ENCODE data around the gene POC1A. TPM values are rescaled to one million over a fixed set of nuclear protein-coding genes. Genes with fewer than 3 reads are reported as not detected.

The POC1A gene
- total RNA-seq, 1 experiment from 2014 or later = 29.0 TPM

DNA sequence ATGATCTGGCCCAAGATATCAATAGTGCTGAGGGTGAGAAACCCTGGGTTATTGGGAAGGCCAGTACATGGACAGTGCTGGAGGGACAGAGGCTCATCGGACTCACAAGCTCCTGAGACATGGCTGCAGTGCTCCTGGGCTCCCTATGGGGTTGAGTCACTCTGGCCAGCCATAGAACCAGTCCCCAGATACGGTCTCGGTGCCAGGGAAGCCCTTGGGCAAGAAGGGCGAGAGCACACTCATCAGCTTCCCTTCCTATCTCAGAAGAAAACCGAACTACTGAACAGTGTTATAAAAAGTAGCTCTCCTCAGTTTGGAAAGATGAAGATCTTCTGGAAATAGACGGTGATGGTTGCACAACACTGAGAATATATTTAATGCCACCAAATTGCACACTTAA lies 34.4 kb downstream of the POC1A start:
- H3K14ac ChIP-seq (ENCODE audit: insufficient read depth, low read length) = no peak overlapping the region
- Mint-ChIP-seq H3K9me3 (no peaks in the 10 kb centered on the region), H3K36me3 (ENCODE audit: insufficient read depth in 1 of 3, low read depth in 3 of 3) (peaks cover 12 to 65% (median 50%) of the 10 kb centered on the region in 3 experiments; a peak in 6 of 7 replicates), H3K27me3 (ENCODE audit: low read depth) (no peaks in the 10 kb centered on the region), H3K4me1 (no peaks in the 10 kb centered on the region), H3K4me3 (no peak overlapping the region), H3K27ac (no peak overlapping the region)
- no peaks in the 10 kb centered on the region for H3K79me1 ChIP-seq (ENCODE audit: insufficient read depth, low read depth, low read length, poor library complexity, severe bottlenecking)
- H3K9ac ChIP-seq (ENCODE audit: extremely low read depth, insufficient read length, low read length) = no peak overlapping the region
- DNase-seq = no peak
- H3K27me3 ChIP-seq (ENCODE audit: insufficient read depth, low read length) = no peaks in the 10 kb centered on the region
- no peak overlapping the region for H3T11ph ChIP-seq (ENCODE audit: low read length)
- H4K8ac ChIP-seq (replicated peaks; ENCODE audit: insufficient read length, low read depth, low read length) = no peak overlapping the region
- no peak overlapping the region for H2BK120ac ChIP-seq (ENCODE audit: low read depth, low read length, poor library complexity, severe bottlenecking)
- H2BK12ac ChIP-seq (ENCODE audit: insufficient read length, low read depth, low read length) = no peak overlapping the region
- no peak overlapping the region for H2BK5ac ChIP-seq (ENCODE audit: insufficient read length, low read length)
- H2BK20ac ChIP-seq (ENCODE audit: low read depth, low read length, poor library complexity, severe bottlenecking) = no peak overlapping the region
- no peak overlapping the region for H3K4ac ChIP-seq (ENCODE audit: low read depth, low read length)
- H2AFZ ChIP-seq (ENCODE audit: low read length) = no peak overlapping the region
- no peak overlapping the region for H2BK15ac ChIP-seq (ENCODE audit: low read depth, low read length)
- whole genome bisulfite sequencing (ENCODE audit: extremely low coverage, insufficient read length, low lambda C conversion rate) = no CpG with 5 or more reads among the region's 6 CpGs
- no peaks in the 10 kb centered on the region for H3K4me1 ChIP-seq (ENCODE audit: insufficient read depth, low read length)
- TF ChIP-seq, protein P1, sequence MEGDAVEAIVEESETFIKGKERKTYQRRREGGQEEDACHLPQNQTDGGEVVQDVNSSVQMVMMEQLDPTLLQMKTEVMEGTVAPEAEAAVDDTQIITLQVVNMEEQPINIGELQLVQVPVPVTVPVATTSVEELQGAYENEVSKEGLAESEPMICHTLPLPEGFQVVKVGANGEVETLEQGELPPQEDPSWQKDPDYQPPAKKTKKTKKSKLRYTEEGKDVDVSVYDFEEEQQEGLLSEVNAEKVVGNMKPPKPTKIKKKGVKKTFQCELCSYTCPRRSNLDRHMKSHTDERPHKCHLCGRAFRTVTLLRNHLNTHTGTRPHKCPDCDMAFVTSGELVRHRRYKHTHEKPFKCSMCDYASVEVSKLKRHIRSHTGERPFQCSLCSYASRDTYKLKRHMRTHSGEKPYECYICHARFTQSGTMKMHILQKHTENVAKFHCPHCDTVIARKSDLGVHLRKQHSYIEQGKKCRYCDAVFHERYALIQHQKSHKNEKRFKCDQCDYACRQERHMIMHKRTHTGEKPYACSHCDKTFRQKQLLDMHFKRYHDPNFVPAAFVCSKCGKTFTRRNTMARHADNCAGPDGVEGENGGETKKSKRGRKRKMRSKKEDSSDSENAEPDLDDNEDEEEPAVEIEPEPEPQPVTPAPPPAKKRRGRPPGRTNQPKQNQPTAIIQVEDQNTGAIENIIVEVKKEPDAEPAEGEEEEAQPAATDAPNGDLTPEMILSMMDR (conservative IDR thresholded peaks at IDR 0.05) = no peak
- no peak overlapping the region for H3K18ac ChIP-seq (ENCODE audit: insufficient read length, low read depth, low read length)
- H3K23ac ChIP-seq (ENCODE audit: insufficient read length, low read depth, low read length) = no peak overlapping the region
- no peak overlapping the region for H3K27ac ChIP-seq (ENCODE audit: insufficient read length, low read depth, low read length)
- no peaks in the 10 kb centered on the region for H4K20me1 ChIP-seq (ENCODE audit: control insufficient read depth, insufficient read depth, insufficient read length)
- no peak overlapping the region for H2AK5ac ChIP-seq (ENCODE audit: insufficient read length, low read length)
- H3K23me2 ChIP-seq (ENCODE audit: insufficient read length, low read depth, low read length, poor library complexity, severe bottlenecking) = no peaks in the 10 kb centered on the region
- no peak overlapping the region for H3K56ac ChIP-seq (ENCODE audit: insufficient read length, low read depth, low read length)
- H3K4me2 ChIP-seq (ENCODE audit: insufficient read depth, insufficient read length, low read length) = no peak overlapping the region
- no peak overlapping the region for H4K91ac ChIP-seq (ENCODE audit: insufficient read length, low read depth, low read length)
- H3K79me2 ChIP-seq (ENCODE audit: insufficient read depth, low read length) = no peaks in the 10 kb centered on the region
- no peaks in the 10 kb centered on the region for H3K9me3 ChIP-seq (ENCODE audit: control insufficient read depth, low read depth, low read length)
- H4K5ac ChIP-seq (ENCODE audit: insufficient read length, low read depth, low read length) = no peak overlapping the region

Data from H9 (cell line).